Activated CD4-positive, alpha-beta memory T cell treated with anti-CD3 and anti-CD28 coated beads for 36 hours (primary cell): ENCODE data around the gene NDUFS3. TPM values are rescaled to one million over a fixed set of nuclear protein-coding genes. Genes with fewer than 3 reads are reported as not detected.

Experiments
- CTCF ChIA-PET: fragments of 350-600 bp; sonication (Branson Sonifier 250); formaldehyde crosslinking; loops from one replicate; lab custom pipeline; 2021; ENCODE audit warnings: antibody characterized with exemption, inconsistent platforms; lab: Charles Lee
- POLR2A ChIA-PET: fragments of 350-600 bp; sonication (Branson Sonifier 250); formaldehyde crosslinking; loops from one replicate; lab custom pipeline; 2021; ENCODE audit warnings: antibody characterized with exemption; lab: Charles Lee
- DNase-seq: peaks from one replicate; pipeline ENCODE4 v3.0.0-alpha.2; 2020
- H3K27ac Mint-ChIP-seq: one replicate; pipeline ENCODE4 v1.8.0; 2021; ENCODE audit warnings: mixed read lengths
- H3K27me3 Mint-ChIP-seq: one replicate; pipeline ENCODE4 v1.8.0; 2021; ENCODE audit warnings: mixed read lengths
- H3K36me3 Mint-ChIP-seq: one replicate; pipeline ENCODE4 v1.8.0; 2021; ENCODE audit warnings: mixed read lengths
- H3K4me1 Mint-ChIP-seq: one replicate; pipeline ENCODE4 v1.8.0; 2021; ENCODE audit warnings: low read depth, mixed read lengths
- H3K4me3 Mint-ChIP-seq: one replicate; pipeline ENCODE4 v1.8.0; 2021; ENCODE audit warnings: mild to moderate bottlenecking, mixed read lengths
- H3K9me3 Mint-ChIP-seq: one replicate; pipeline ENCODE4 v1.8.0; 2021; ENCODE audit warnings: mixed read lengths
- intact Hi-C: fragments of 100-400 bp; cut with micrococcal nuclease; formaldehyde crosslinking; loops from one replicate; pipeline ENCODE4 v1.15.1; 2023
- total RNA-seq, 2 experiments: library from RNA; stranded (reverse); gene quantifications; one replicate each; pipeline ENCODE4 v1.2.3, GENCODE V29; 2021

NDUFS3 gene
- total RNA-seq, 2 experiments from 2014 or later = 94.0 to 94.4 TPM

DNA sequence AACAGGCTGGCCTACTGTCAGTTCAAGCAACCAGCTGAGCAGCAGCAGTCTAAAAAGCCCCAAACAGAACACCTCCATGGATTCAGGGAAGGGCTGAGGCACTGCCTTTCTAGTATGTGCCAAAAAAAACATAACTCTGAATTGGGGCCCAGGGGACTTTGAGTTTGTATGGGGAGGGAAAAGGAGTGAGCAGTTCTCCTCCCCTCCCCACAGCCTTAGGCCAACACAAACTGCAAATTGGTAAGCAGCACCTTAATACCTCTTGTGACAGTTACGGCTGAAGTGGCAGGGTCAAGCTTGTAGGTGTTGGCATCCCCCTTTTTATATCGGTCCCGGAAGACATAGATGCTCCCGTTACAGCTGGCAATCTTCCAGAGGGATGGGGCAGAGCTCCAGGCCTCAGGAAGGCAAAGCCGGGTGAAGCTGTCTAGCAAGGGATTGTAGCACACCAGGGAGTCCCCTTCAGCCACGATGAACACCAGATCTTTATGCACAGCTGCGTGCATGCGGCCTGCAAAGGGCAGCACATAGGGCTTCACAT is 6.1 kb upstream of the NDUFS3 start:
- POLR2A ChIA-PET = interaction anchor here (0.9 kb wide), 1 partner anchor 8 kb away, joined by 3 read pairs; no protein-coding TSS in a partner anchor
- Mint-ChIP-seq H3K4me3 (no peak overlapping the region), H3K36me3 (peaks cover 31% of the 10 kb centered on the region)

DNA sequence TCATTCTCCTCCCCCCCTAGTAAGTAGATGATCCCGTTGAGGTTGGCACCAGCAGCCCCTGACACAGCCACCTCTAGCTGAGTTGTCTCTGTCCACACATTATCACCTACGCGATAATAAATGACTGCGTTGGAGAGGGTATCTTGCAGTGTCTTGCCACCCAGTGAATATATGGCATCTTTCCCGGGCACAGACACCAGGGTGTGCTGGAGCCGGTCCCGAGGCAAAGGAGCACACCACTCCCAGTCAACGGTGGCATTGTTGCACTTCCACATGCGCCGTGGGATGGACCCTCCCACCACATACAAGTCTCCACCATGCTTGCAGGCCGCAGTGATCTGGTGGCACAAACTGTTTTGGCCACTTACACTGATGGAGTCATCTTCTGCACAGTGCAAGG is 5.6 kb upstream of the NDUFS3 start:
- Mint-ChIP-seq H3K27me3 (no peaks in the 10 kb centered on the region), H3K4me3 (no peak overlapping the region), H3K36me3 (peaks cover 31% of the 10 kb centered on the region), H3K9me3 (no peaks in the 10 kb centered on the region), H3K27ac (no peak overlapping the region), H3K4me1 (peaks cover 16% of the 10 kb centered on the region)
- ChIA-PET POLR2A (interaction anchor here (0.9 kb wide), 1 partner anchor 9 kb away, joined by 3 read pairs; no protein-coding TSS in a partner anchor), CTCF (no interaction called here)
- no peak for DNase-seq
- intact Hi-C loops = no loop called here

More for the DNA sequence above, 6.1 kb upstream of the NDUFS3 start:
- H3K4me1 Mint-ChIP-seq = peaks cover 17% of the 10 kb centered on the region
- no peak overlapping the region for H3K27ac Mint-ChIP-seq
- H3K27me3 Mint-ChIP-seq = no peaks in the 10 kb centered on the region
- no peaks in the 10 kb centered on the region for H3K9me3 Mint-ChIP-seq
- DNase-seq = no peak
- CTCF ChIA-PET = no interaction called here
- intact Hi-C loops = no loop called here

GRCh38 chr11:47577460-47578041 is 1.3 kb upstream of the NDUFS3 start:
- Mint-ChIP-seq H3K27ac (peak overlapping the region; percentile 60), H3K27me3 (peaks cover 1% of the 10 kb centered on the region), H3K9me3 (no peaks in the 10 kb centered on the region), H3K4me3 (peak overlapping the region; percentile 94), H3K4me1 (peaks cover 32% of the 10 kb centered on the region), H3K36me3 (peaks cover 41% of the 10 kb centered on the region)
- DNase-seq = no peak
- ChIA-PET CTCF (interaction anchor here (1.3 to 2.8 kb wide), 3 partner anchors 22 to 63 kb away, joined by 4 to 9 read pairs (median 4); partner anchors contain the start of gene CELF1), POLR2A (interaction anchor here (1.0 to 3.9 kb wide), 3 partner anchors 9 to 271 kb away, joined by 3 to 33 read pairs (median 8); partner anchors contain the start of genes NUP160 and PTPMT1)
- intact Hi-C loops = loop anchor here (1.0 to 5.0 kb wide), 3 partner anchors 24 to 150 kb away; partner anchors contain the start of genes AGBL2, CELF1 and PSMC3

DNA sequence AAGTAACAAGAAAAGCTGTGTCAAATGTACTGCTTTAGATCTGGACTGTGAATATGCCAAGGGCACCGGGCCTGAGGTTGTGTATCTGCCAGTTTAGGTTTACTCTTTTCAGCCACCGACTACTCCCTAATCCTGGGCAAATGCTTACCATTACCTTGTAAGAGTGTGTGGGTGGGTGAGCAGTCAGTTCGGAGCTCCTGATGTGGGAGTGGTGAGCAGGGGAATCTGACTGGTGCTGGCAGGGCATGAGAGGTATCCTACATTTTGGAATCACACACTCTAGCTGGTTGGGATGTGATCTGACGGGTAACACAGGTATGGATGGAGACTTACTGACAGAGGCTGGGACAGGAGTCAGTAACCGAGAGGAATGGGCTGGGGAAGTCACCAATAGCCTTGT is 5.0 kb downstream of the NDUFS3 start:
- no peak overlapping the region for H3K4me3 Mint-ChIP-seq
- intact Hi-C loops = no loop called here
- H3K27me3 Mint-ChIP-seq = peaks cover under 1% of the 10 kb centered on the region
- ChIA-PET CTCF (no interaction called here), POLR2A (no interaction called here)
- H3K36me3 Mint-ChIP-seq = peaks cover 32% of the 10 kb centered on the region
- H3K27ac Mint-ChIP-seq = no peak overlapping the region
- peaks cover 16% of the 10 kb centered on the region for H3K4me1 Mint-ChIP-seq
- DNase-seq = no peak
- H3K9me3 Mint-ChIP-seq = no peaks in the 10 kb centered on the region

DNA sequence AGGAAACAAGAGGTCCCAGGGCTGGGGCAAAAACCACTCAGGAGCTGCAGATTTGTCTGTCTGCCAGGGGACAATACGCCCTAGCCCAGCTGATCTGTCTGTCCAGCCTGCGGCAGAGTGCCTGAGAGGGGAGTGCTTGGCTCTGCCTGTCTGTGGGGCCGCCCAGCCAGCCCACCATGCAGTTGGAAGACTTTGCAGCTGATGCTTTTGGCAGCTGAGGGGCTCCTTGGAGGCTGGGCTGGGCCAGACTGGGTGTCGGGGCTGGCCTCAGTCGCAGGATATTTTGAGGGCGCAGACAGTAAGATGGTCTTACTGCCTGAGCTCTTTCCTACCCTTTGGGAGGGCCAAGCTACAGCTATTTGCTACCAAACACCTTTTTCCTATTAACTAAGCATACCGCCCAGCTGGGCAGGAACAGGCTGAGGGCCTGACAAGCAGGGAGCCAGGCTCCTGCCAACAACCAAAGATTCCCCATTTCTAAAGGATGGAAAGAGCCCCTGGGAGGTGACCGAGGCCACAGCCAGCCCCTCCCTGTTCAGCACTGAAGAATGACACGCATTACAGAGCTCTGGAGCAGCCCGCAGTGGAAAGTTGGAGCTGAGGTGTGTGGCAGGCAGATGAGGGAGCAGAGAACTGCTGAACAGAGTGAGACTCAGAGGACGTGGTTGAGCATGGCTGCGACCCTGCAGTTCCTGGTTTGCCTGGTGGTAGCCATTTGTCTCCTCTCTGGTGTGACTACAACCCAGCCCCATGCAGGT is 7.4 kb downstream of the NDUFS3 start, which contains the start of gene FAM180B:
Gene FAM180B, plus strand, starts transcription at position 581 of the 758 bp plus-strand sequence. Its CDS starts 91 bp downstream, at position 672.
- no peaks in the 10 kb centered on the region for H3K4me1 Mint-ChIP-seq
- no peak within 1 kb of the TSS for H3K4me3 Mint-ChIP-seq
- ChIA-PET CTCF (no interaction called here), POLR2A (interaction anchor here (0.5 kb wide), 1 partner anchor 160 kb away, joined by 3 read pairs; no protein-coding TSS in a partner anchor)
- intact Hi-C loops = no loop called here
- DNase-seq = no peak
- no peak within 1 kb of the TSS for H3K27ac Mint-ChIP-seq
- no peaks in the 10 kb centered on the region for H3K9me3 Mint-ChIP-seq
- no peaks in the 10 kb centered on the region for H3K27me3 Mint-ChIP-seq
- peaks cover 27% of the 10 kb centered on the region for H3K36me3 Mint-ChIP-seq

GRCh38 chr11:47587039-47587716 is 8.3 kb downstream of the NDUFS3 start:
- no peak for DNase-seq
- no peaks in the 10 kb centered on the region for H3K27me3 Mint-ChIP-seq
- H3K4me1 Mint-ChIP-seq = peaks cover 2% of the 10 kb centered on the region
- H3K9me3 Mint-ChIP-seq = no peaks in the 10 kb centered on the region
- intact Hi-C loops = no loop called here
- H3K4me3 Mint-ChIP-seq = no peak overlapping the region
- POLR2A ChIA-PET = no interaction called here
- CTCF ChIA-PET = interaction anchor here (0.6 kb wide), 1 partner anchor 213 kb away, joined by 3 read pairs; no protein-coding TSS in a partner anchor
- no peak overlapping the region for H3K27ac Mint-ChIP-seq
- H3K36me3 Mint-ChIP-seq = peaks cover 18% of the 10 kb centered on the region

DNA sequence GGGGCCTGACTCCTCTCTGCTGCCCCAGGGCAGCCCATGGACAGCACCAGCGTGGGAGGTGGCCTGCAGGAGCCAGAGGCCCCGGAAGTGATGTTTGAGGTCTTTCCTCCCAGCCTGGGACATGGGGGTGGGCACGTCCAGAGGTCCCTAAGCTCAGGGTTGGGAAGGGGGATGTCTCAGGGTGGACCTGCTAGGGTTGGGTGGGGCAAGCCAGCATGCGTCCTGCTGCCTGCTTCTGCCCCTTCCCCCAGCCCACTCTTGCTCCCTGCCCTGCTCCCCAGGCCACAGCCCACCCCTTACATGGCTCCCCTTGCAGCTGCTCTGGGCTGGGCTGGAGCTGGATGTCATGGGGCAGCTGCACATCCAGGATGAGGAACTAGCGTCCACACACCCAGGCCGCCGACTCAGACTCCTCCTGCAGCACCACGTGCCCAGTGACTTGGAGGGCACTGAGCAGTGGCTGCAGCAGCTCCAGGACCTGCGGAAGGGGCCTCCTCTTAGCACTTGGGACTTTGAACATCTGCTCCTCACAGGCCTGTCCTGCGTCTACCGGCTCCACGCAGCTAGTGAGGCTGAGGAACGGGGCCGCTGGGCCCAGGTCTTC is 9.0 kb downstream of the NDUFS3 start:
- Mint-ChIP-seq H3K9me3 (no peaks in the 10 kb centered on the region), H3K4me1 (peaks cover 2% of the 10 kb centered on the region), H3K4me3 (no peak overlapping the region), H3K27ac (no peak overlapping the region), H3K36me3 (peaks cover 15% of the 10 kb centered on the region), H3K27me3 (peaks cover 6% of the 10 kb centered on the region)
- CTCF ChIA-PET = interaction anchor here (0.6 kb wide), 1 partner anchor 214 kb away, joined by 3 read pairs; no protein-coding TSS in a partner anchor
- POLR2A ChIA-PET = no interaction called here
- intact Hi-C loops = no loop called here
- DNase-seq = no peak

- no peak overlapping the region for H3K4me3 Mint-ChIP-seq
- intact Hi-C loops = no loop called here
- POLR2A ChIA-PET = no interaction called here
Observed at GRCh38 chr11:47589118-47589517, 10.2 kb downstream of the NDUFS3 start.

DNA sequence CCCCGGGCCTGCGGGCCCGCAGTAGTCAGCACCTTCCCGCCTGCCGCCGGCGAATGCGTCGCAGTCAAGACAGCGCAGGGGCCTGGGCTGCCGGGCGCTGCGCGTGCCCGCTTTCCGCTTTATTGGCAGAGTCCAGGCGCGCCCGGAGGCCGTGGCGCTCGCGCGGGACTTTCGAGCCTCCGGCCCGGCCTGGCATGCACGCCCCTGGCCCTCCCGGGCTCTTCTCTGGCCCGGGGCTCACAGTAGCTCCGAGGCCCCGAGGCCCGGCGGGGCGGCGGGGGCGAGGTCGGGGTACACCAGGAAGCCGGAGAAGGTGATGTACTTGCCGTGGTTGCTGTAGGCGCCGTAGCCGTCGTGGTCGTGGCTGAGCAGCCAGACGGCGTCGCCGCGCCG is 10.7 kb downstream of the NDUFS3 start:
- POLR2A ChIA-PET = no interaction called here
- no peak for DNase-seq
- Mint-ChIP-seq H3K27me3 (peaks cover 21% of the 10 kb centered on the region), H3K4me1 (peaks cover 8% of the 10 kb centered on the region), H3K4me3 (no peak overlapping the region), H3K36me3 (peaks cover 5% of the 10 kb centered on the region), H3K9me3 (no peaks in the 10 kb centered on the region), H3K27ac (no peak overlapping the region)
- CTCF ChIA-PET = no interaction called here
- intact Hi-C loops = no loop called here

More at GRCh38 chr11:47589118-47589517, 10.2 kb downstream of the NDUFS3 start:
- peaks cover 17% of the 10 kb centered on the region for H3K27me3 Mint-ChIP-seq
- H3K4me1 Mint-ChIP-seq = peaks cover 8% of the 10 kb centered on the region
- no peaks in the 10 kb centered on the region for H3K9me3 Mint-ChIP-seq
- DNase-seq = no peak
- H3K36me3 Mint-ChIP-seq = peaks cover 8% of the 10 kb centered on the region
- no peak overlapping the region for H3K27ac Mint-ChIP-seq
- CTCF ChIA-PET = no interaction called here

DNA sequence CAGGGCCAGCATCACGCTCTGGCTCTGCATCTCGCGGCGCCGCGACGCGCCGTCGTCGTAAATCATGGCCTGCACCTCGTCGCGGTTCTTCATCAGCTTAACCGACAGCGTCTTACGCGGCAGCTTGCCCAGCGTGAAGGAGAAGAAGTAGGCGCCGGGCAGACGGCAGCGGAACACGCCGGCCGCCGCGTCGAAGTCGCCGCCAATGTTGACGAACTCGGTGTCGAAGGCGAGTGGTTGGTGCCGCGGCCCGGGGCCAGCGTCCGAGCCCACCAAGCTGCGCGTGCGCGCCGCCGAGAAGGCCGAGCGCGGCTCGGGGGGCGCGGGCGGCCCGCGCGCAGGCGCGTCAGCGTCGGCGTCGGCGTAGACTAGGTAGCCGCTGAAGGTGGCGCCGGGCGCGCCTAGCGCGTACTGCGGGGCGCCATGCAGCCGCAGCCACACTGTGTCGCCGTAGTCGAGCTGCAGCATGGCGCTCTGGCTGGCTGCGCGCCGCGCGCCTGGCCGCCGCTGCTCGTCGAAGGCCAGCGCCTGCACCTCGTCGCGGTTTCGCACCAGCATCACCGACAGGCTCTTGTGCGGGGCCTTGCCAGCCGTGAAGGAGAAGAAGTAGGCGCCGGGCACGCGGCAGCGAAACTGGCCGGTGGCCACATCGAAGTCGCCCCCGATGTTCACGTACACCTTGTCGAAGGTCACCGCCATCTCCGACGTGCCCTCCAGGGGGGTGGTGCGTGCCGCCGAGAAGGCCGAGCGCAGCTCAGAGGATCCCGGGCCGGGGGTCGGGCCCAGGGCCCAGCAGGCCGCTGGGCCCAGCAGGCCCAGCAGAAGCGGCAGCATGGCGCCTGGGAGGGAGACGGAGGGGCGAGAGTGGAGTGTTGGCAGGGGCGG is 11.3 kb downstream of the NDUFS3 start:
- intact Hi-C loops = no loop called here
- H3K4me3 Mint-ChIP-seq = no peak overlapping the region
- DNase-seq = no peak
- H3K4me1 Mint-ChIP-seq = peaks cover 8% of the 10 kb centered on the region
- ChIA-PET CTCF (no interaction called here), POLR2A (no interaction called here)
- no peaks in the 10 kb centered on the region for H3K9me3 Mint-ChIP-seq
- H3K27ac Mint-ChIP-seq = no peak overlapping the region
- no peaks in the 10 kb centered on the region for H3K36me3 Mint-ChIP-seq
- peaks cover 25% of the 10 kb centered on the region for H3K27me3 Mint-ChIP-seq

GRCh38 chr11:47591764-47592163 is 12.9 kb downstream of the NDUFS3 start:
- H3K9me3 Mint-ChIP-seq = no peaks in the 10 kb centered on the region

More at GRCh38 chr11:47591764-47592163, 12.9 kb downstream of the NDUFS3 start:
- CTCF ChIA-PET = no interaction called here
- POLR2A ChIA-PET = no interaction called here
- Mint-ChIP-seq H3K4me1 (peaks cover 8% of the 10 kb centered on the region), H3K27me3 (peaks cover 32% of the 10 kb centered on the region), H3K36me3 (no peaks in the 10 kb centered on the region), H3K4me3 (no peak overlapping the region), H3K27ac (no peak overlapping the region)
- no peak for DNase-seq
- intact Hi-C loops = no loop called here
